Chondrocyte (in vitro differentiated cells): ENCODE results near the gene MYO10. TPM values are rescaled to one million over a fixed set of nuclear protein-coding genes. Genes with fewer than 3 reads are reported as not detected.

Source experiments
- DNase-seq: peaks from one replicate; pipeline ENCODE4 v3.0.0; 2021; ENCODE audit warnings: mixed read lengths, low spot score
- H3K27ac Mint-ChIP-seq: one replicate; pipeline ENCODE4 v1.8.0; 2021; ENCODE audit warnings: mild to moderate bottlenecking, moderate library complexity, mixed read lengths; ENCODE audit not compliant: unreplicated experiment
- H3K27me3 Mint-ChIP-seq: 2 replicates; pipeline ENCODE4 v1.8.0; 2021; ENCODE audit warnings: low read depth, mixed read lengths
- H3K36me3 Mint-ChIP-seq: 2 replicates; pipeline ENCODE4 v1.8.0; 2021; ENCODE audit warnings: low read depth, mixed read lengths
- H3K4me1 Mint-ChIP-seq: 2 replicates; pipeline ENCODE4 v1.8.0; 2021; ENCODE audit warnings: low read depth, mild to moderate bottlenecking, mixed read lengths
- H3K4me3 Mint-ChIP-seq: one replicate; pipeline ENCODE4 v1.8.0; 2021; ENCODE audit warnings: mild to moderate bottlenecking, moderate library complexity, mixed read lengths; ENCODE audit not compliant: unreplicated experiment
- H3K9me3 Mint-ChIP-seq: 2 replicates; pipeline ENCODE4 v1.8.0; 2021; ENCODE audit warnings: low read depth, mixed read lengths
- total RNA-seq: library from RNA; stranded (reverse); gene quantifications from 3 replicates; pipeline ENCODE4 v1.2.1, GENCODE V29; 2021
- TF ChIP-seq, protein P1 (sequence below): fragments of 200-600 bp; sonication (generic); IDR thresholded peaks from 2 replicates; pipeline ENCODE4 v1.5.0; 2021; ENCODE audit warnings: antibody characterized with exemption, mild to moderate bottlenecking, moderate library complexity

Gene MYO10
- total RNA-seq, 1 donor from 2014 or later, result 51.9 TPM

DNA sequence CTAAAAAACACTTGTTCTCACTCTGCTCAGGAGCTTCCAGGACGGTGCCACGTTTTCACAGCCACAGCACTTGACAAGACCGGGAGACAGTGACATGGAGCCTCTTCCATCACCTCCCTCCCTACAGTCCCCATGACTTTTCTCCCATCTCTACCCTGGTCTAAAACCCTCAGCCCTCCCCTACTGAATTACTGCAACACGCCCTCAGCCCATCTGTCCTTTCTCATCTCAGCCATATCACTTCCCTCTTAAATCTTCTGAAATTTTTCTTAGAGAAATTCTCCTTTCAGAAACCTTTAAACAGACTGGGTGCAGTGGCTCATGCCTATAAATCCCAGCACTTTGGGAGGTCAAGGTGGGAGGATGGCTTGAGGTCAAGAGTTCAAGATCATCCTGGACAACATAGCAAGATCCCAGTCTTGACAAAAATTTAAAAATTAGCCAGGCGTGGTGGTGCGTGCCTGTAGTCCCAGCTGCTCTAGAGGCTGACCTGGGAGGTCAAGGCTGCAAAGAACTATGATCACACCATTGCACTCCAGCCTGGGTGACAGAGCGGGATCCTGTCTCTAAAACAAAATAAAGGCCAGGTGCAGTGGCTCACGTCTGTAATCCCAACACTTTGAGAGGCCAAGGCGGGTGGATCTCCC lies 125.8 kb downstream of the MYO10 start:
- no peak for DNase-seq
- Mint-ChIP-seq H3K9me3 (no peaks in the 10 kb centered on the region), H3K4me1 (peaks cover 65% of the 10 kb centered on the region), H3K27ac (peak overlapping the region; percentile 86), H3K4me3 (peak overlapping the region; percentile 47), H3K36me3 (peaks cover 2% of the 10 kb centered on the region), H3K27me3 (no peaks in the 10 kb centered on the region)
- TF ChIP-seq, protein P1, sequence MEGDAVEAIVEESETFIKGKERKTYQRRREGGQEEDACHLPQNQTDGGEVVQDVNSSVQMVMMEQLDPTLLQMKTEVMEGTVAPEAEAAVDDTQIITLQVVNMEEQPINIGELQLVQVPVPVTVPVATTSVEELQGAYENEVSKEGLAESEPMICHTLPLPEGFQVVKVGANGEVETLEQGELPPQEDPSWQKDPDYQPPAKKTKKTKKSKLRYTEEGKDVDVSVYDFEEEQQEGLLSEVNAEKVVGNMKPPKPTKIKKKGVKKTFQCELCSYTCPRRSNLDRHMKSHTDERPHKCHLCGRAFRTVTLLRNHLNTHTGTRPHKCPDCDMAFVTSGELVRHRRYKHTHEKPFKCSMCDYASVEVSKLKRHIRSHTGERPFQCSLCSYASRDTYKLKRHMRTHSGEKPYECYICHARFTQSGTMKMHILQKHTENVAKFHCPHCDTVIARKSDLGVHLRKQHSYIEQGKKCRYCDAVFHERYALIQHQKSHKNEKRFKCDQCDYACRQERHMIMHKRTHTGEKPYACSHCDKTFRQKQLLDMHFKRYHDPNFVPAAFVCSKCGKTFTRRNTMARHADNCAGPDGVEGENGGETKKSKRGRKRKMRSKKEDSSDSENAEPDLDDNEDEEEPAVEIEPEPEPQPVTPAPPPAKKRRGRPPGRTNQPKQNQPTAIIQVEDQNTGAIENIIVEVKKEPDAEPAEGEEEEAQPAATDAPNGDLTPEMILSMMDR, result no peak

DNA sequence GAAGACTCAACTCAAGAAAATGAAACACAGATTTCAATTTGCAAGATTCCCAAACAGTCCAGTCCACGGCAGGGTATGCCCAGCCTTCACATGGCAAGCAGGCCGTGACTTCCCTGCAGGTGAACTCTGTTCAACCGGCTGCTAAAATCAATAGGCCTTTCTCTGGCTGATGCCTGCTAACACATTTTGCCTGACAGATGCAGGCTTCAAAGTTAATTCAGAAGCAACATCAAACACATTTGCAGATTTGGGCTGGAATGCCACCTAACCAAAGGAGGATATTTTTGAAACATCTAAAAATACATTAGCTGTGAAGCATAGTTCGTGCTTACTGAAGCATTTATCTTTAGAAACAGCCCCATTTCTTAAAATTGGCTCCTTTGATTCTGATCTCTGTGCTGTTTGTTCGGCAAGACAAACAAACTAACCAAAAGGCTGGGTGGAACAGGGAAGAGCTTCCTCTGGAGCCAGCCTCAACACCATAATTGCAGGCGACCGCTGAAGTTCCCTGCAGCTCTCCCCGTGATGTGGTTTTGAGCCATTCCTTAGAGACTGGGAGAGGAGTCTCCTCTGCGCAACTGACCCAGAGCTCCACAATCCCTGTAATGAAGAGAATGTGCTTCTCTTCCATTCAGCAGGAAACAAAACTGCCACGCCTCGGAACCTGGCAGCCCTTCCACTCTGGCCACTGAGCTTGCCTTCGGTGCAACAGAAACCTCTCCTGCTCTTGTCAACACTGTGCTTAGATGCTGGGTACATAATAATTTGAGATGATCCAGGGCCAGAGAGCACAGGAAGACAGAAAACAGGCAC lies 126.5 kb downstream of the MYO10 start:
- Mint-ChIP-seq H3K36me3 (peaks cover 2% of the 10 kb centered on the region), H3K27me3 (no peaks in the 10 kb centered on the region), H3K4me3 (peak overlapping the region; percentile 47), H3K9me3 (no peaks in the 10 kb centered on the region), H3K4me1 (peaks cover 64% of the 10 kb centered on the region), H3K27ac (peak overlapping the region; percentile 86)
- DNase-seq, result no peak
- TF ChIP-seq, protein P1, result no peak

DNA sequence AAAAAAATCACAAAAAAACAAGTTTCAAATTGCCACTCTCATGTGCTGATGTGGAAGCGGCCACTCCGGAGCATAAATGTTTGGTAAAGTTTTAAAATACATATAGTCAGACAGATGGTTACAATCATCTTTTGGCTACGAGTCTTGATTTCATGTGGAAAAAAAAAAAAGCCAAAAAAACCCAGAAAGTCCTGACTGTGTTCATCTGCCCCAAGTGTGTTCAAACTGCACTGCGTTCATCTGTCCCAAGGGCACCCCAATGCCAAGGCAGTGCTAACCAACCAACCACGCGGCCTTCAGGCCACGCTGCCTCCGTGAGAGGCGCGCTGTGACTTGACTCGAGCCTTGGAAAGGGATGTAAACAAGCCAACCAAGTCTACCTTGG lies 127.1 kb downstream of the MYO10 start:
- Mint-ChIP-seq H3K4me1 (peaks cover 69% of the 10 kb centered on the region), H3K9me3 (no peaks in the 10 kb centered on the region), H3K36me3 (peaks cover 2% of the 10 kb centered on the region), H3K4me3 (no peak overlapping the region), H3K27me3 (no peaks in the 10 kb centered on the region), H3K27ac (peak overlapping the region; percentile 86)
- TF ChIP-seq, protein P1, result no peak
- no peak for DNase-seq

DNA sequence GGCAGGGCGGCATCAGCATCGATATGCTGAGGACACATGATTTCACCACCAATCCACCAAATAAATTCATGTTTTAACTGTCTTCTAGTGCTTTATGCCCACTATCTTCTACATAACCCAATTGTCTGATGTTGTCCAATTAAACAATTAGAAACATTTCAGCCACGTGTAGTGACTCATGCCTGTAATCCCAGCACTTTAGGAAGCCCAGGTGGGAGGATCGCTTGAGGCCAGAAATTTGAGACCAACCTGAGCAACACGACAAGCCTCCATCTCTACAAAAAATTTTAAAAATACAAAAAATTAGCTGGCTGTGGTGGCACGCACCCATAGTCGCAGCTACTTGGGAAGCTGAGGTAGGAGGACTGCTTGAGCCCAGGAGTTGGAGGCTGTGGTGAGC lies 128.1 kb downstream of the MYO10 start:
- Mint-ChIP-seq H3K27ac (no peak overlapping the region), H3K36me3 (no peaks in the 10 kb centered on the region), H3K4me1 (peaks cover 64% of the 10 kb centered on the region), H3K9me3 (no peaks in the 10 kb centered on the region), H3K4me3 (no peak overlapping the region), H3K27me3 (no peaks in the 10 kb centered on the region)
- no peak for DNase-seq
- TF ChIP-seq, protein P1, result no peak

DNA sequence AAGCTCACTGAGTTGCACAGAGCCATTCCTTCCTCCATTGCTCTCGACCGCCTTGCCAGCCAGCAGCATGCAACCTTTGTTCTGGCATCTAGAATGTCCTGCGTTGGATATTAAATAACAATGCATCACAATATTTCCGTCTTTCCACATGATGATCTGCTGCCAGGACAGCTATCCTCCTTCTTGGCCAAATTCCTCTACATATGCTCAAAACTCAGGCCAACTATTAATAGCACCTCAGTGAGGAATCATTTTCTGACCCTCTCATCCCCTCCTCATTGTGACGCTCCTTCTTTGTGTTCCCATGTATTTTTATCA lies 128.6 kb downstream of the MYO10 start:
- Mint-ChIP-seq H3K27ac (no peak overlapping the region), H3K36me3 (no peaks in the 10 kb centered on the region), H3K9me3 (no peaks in the 10 kb centered on the region), H3K27me3 (no peaks in the 10 kb centered on the region), H3K4me3 (no peak overlapping the region), H3K4me1 (peaks cover 59% of the 10 kb centered on the region)
- DNase-seq, result no peak
- TF ChIP-seq, protein P1, result no peak
